ENCODE results near the gene MYOCOS.

Gene MYOCOS

GRCh38 chr1:171643156-171643555 lies 21.1 kb downstream of the MYOCOS start:
- Histone ChIP-seq H3K14ac (ENCODE audit: low read length) (no peak overlapping the region), H2AK5ac (ENCODE audit: low read depth, low read length) (peak overlapping the region; percentile 81), H2BK15ac (ENCODE audit: low read length) (no peak overlapping the region), H3K27ac (replicated peaks; ENCODE audit: low read length) (no peak overlapping the region), H2BK120ac (ENCODE audit: low read depth, low read length) (no peak overlapping the region), H3K79me1 (ENCODE audit: low read depth, low read length) (no peaks in the 10 kb centered on the region), H3K27me3 (ENCODE audit: control insufficient read depth in 3 of 3, insufficient read depth in 3 of 3, low read depth in 1 of 3, low read length in 3 of 3) (peaks cover 0 to 12% (median 0%) of the 10 kb centered on the region in 3 experiments), H4K8ac (ENCODE audit: low read depth, low read length) (no peak overlapping the region), H3K4me1 (ENCODE audit: control insufficient read depth in 2 of 2, insufficient read depth in 1 of 2, low read depth in 1 of 2, low read length in 2 of 2) (peaks cover 0 to 3% of the 10 kb centered on the region in 2 donors), H3K9me3 (replicated peaks in 1 of 2; ENCODE audit: control insufficient read depth in 2 of 2, insufficient read depth in 1 of 2, low read depth in 1 of 2, low read length in 2 of 2) (no peaks in the 10 kb centered on the region), H3K18ac (ENCODE audit: low read length) (peak overlapping the region; percentile 78), H2BK5ac (ENCODE audit: low read length) (no peak overlapping the region), H3K4me3 (ENCODE audit: low read length in 2 of 2) (no peak overlapping the region), H3K9ac (ENCODE audit: low read depth, low read length, poor library complexity) (no peak overlapping the region), H2AFZ (ENCODE audit: low read length) (no peak overlapping the region), H3K4me2 (ENCODE audit: insufficient read depth, low read length, poor library complexity, severe bottlenecking) (no peak overlapping the region), H3K23ac (ENCODE audit: low read depth, low read length, poor library complexity) (no peak overlapping the region), H3K36me3 (replicated peaks in 1 of 2; ENCODE audit: control insufficient read depth in 2 of 2, insufficient read depth in 2 of 2, low read length in 2 of 2) (no peaks in the 10 kb centered on the region), H2BK12ac (ENCODE audit: low read length) (no peak overlapping the region), H3K4ac (ENCODE audit: low read length) (no peak overlapping the region), H4K91ac (ENCODE audit: low read depth, low read length, poor library complexity) (no peak overlapping the region)
- WGBS, 2 donors (ENCODE audit: extremely low coverage in 2 of 2, insufficient read length in 2 of 2, insufficient replicate concordance in 1 of 2) = no CpG with 5 or more reads among the region's 8 CpGs
- DNase-seq (ENCODE audit: low spot score) = no peak

GRCh38 chr1:171644805-171645483 lies 22.9 kb downstream of the MYOCOS start:
- peak overlapping the region; percentile 87 for H2AFZ ChIP-seq (ENCODE audit: low read length)
- no peak overlapping the region for H3K4me2 ChIP-seq (ENCODE audit: insufficient read depth, low read length, poor library complexity, severe bottlenecking)
- peak overlapping the region; percentile 87 for H3K4ac ChIP-seq (ENCODE audit: low read length)
- H2BK5ac ChIP-seq (ENCODE audit: low read length) = no peak overlapping the region
- no CpG with 5 or more reads among the region's 15 CpGs for WGBS, 2 donors (ENCODE audit: extremely low coverage in 2 of 2, insufficient read length in 2 of 2, insufficient replicate concordance in 1 of 2)
- H3K23ac ChIP-seq (ENCODE audit: low read depth, low read length, poor library complexity) = peak overlapping the region; percentile 76
- H2BK15ac ChIP-seq (ENCODE audit: low read length) = peak overlapping the region; percentile 72
- H2AK5ac ChIP-seq (ENCODE audit: low read depth, low read length) = peak overlapping the region; percentile 56
- H3K27me3 ChIP-seq (ENCODE audit: control insufficient read depth in 3 of 3, insufficient read depth in 3 of 3, low read depth in 1 of 3, low read length in 3 of 3) = peaks cover 0 to 11% (median 0%) of the 10 kb centered on the region in 3 experiments
- DNase-seq (ENCODE audit: low spot score) = peak; percentile 85
- H3K9ac ChIP-seq (ENCODE audit: low read depth, low read length, poor library complexity) = no peak overlapping the region
- peaks cover 0 to 3% of the 10 kb centered on the region in 2 donors for H3K4me1 ChIP-seq (ENCODE audit: control insufficient read depth in 2 of 2, insufficient read depth in 1 of 2, low read depth in 1 of 2, low read length in 2 of 2)
- no peaks in the 10 kb centered on the region for H3K36me3 ChIP-seq (replicated peaks in 1 of 2; ENCODE audit: control insufficient read depth in 2 of 2, insufficient read depth in 2 of 2, low read length in 2 of 2)
- peak overlapping the region; percentile 64 for H2BK12ac ChIP-seq (ENCODE audit: low read length)
- peak overlapping the region; percentile 99 for H4K8ac ChIP-seq (ENCODE audit: low read depth, low read length)
- H3K27ac ChIP-seq (replicated peaks; ENCODE audit: low read length) = no peak overlapping the region
- no peak overlapping the region for H4K91ac ChIP-seq (ENCODE audit: low read depth, low read length, poor library complexity)
- peak overlapping the region in 1 of 2 donors; percentile 9 for H3K4me3 ChIP-seq (ENCODE audit: low read length in 2 of 2)
- peak overlapping the region; percentile 14 for H3K14ac ChIP-seq (ENCODE audit: low read length)
- H3K18ac ChIP-seq (ENCODE audit: low read length) = peak overlapping the region; percentile 92
- no peaks in the 10 kb centered on the region for H3K79me1 ChIP-seq (ENCODE audit: low read depth, low read length)
- H3K9me3 ChIP-seq (replicated peaks in 1 of 2; ENCODE audit: control insufficient read depth in 2 of 2, insufficient read depth in 1 of 2, low read depth in 1 of 2, low read length in 2 of 2) = no peaks in the 10 kb centered on the region
- H2BK120ac ChIP-seq (ENCODE audit: low read depth, low read length) = no peak overlapping the region

- Histone ChIP-seq H3K14ac (ENCODE audit: low read length) (no peak overlapping the region), H3K4me2 (ENCODE audit: insufficient read depth, low read length, poor library complexity, severe bottlenecking) (no peak overlapping the region), H3K27ac (replicated peaks; ENCODE audit: low read length) (no peak overlapping the region), H3K79me1 (ENCODE audit: low read depth, low read length) (no peaks in the 10 kb centered on the region), H3K23ac (ENCODE audit: low read depth, low read length, poor library complexity) (no peak overlapping the region), H2BK15ac (ENCODE audit: low read length) (peak overlapping the region; percentile 72), H3K27me3 (ENCODE audit: control insufficient read depth in 3 of 3, insufficient read depth in 3 of 3, low read depth in 1 of 3, low read length in 3 of 3) (peaks cover 0 to 11% (median 0%) of the 10 kb centered on the region in 3 experiments), H3K9ac (ENCODE audit: low read depth, low read length, poor library complexity) (no peak overlapping the region), H3K9me3 (replicated peaks in 1 of 2; ENCODE audit: control insufficient read depth in 2 of 2, insufficient read depth in 1 of 2, low read depth in 1 of 2, low read length in 2 of 2) (no peaks in the 10 kb centered on the region), H3K36me3 (replicated peaks in 1 of 2; ENCODE audit: control insufficient read depth in 2 of 2, insufficient read depth in 2 of 2, low read length in 2 of 2) (no peaks in the 10 kb centered on the region), H3K4me1 (ENCODE audit: control insufficient read depth in 2 of 2, insufficient read depth in 1 of 2, low read depth in 1 of 2, low read length in 2 of 2) (peaks cover 0 to 3% of the 10 kb centered on the region in 2 donors), H3K4me3 (ENCODE audit: low read length in 2 of 2) (no peak overlapping the region), H3K18ac (ENCODE audit: low read length) (no peak overlapping the region), H2AK5ac (ENCODE audit: low read depth, low read length) (no peak overlapping the region), H4K8ac (ENCODE audit: low read depth, low read length) (no peak overlapping the region), H2BK12ac (ENCODE audit: low read length) (no peak overlapping the region), H2BK5ac (ENCODE audit: low read length) (no peak overlapping the region), H4K91ac (ENCODE audit: low read depth, low read length, poor library complexity) (no peak overlapping the region), H2AFZ (ENCODE audit: low read length) (peak overlapping the region; percentile 87), H2BK120ac (ENCODE audit: low read depth, low read length) (no peak overlapping the region), H3K4ac (ENCODE audit: low read length) (no peak overlapping the region)
- no CpG with 5 or more reads among the region's 8 CpGs for WGBS, 2 donors (ENCODE audit: extremely low coverage in 2 of 2, insufficient read length in 2 of 2, insufficient replicate concordance in 1 of 2)
- no peak for DNase-seq (ENCODE audit: low spot score)
These were observed 23.7 kb downstream of the MYOCOS start for GRCh38 chr1:171645553-171646248.

- peaks cover 0 to 13% (median 0%) of the 10 kb centered on the region in 3 experiments for H3K27me3 ChIP-seq (ENCODE audit: control insufficient read depth in 3 of 3, insufficient read depth in 3 of 3, low read depth in 1 of 3, low read length in 3 of 3)
- WGBS, 2 donors (ENCODE audit: extremely low coverage in 2 of 2, insufficient read length in 2 of 2, insufficient replicate concordance in 1 of 2) = no CpG with 5 or more reads among the region's 1 CpG
- no peak overlapping the region for H4K8ac ChIP-seq (ENCODE audit: low read depth, low read length)
- peaks cover 0 to 3% of the 10 kb centered on the region in 2 donors for H3K4me1 ChIP-seq (ENCODE audit: control insufficient read depth in 2 of 2, insufficient read depth in 1 of 2, low read depth in 1 of 2, low read length in 2 of 2)
- H3K9me3 ChIP-seq (replicated peaks in 1 of 2; ENCODE audit: control insufficient read depth in 2 of 2, insufficient read depth in 1 of 2, low read depth in 1 of 2, low read length in 2 of 2) = no peaks in the 10 kb centered on the region
- H3K23ac ChIP-seq (ENCODE audit: low read depth, low read length, poor library complexity) = no peak overlapping the region
- no peak overlapping the region for H3K14ac ChIP-seq (ENCODE audit: low read length)
- no peak overlapping the region for H2BK120ac ChIP-seq (ENCODE audit: low read depth, low read length)
- H4K91ac ChIP-seq (ENCODE audit: low read depth, low read length, poor library complexity) = no peak overlapping the region
- H2BK15ac ChIP-seq (ENCODE audit: low read length) = no peak overlapping the region
- DNase-seq (ENCODE audit: low spot score) = no peak
- H3K27ac ChIP-seq (replicated peaks; ENCODE audit: low read length) = no peak overlapping the region
- no peak overlapping the region for H3K4me2 ChIP-seq (ENCODE audit: insufficient read depth, low read length, poor library complexity, severe bottlenecking)
- H2BK12ac ChIP-seq (ENCODE audit: low read length) = no peak overlapping the region
- no peaks in the 10 kb centered on the region for H3K79me1 ChIP-seq (ENCODE audit: low read depth, low read length)
- H2AK5ac ChIP-seq (ENCODE audit: low read depth, low read length) = no peak overlapping the region
- no peak overlapping the region for H2AFZ ChIP-seq (ENCODE audit: low read length)
- H3K4me3 ChIP-seq (ENCODE audit: low read length in 2 of 2) = no peak overlapping the region
- H3K18ac ChIP-seq (ENCODE audit: low read length) = no peak overlapping the region
- H2BK5ac ChIP-seq (ENCODE audit: low read length) = no peak overlapping the region
- no peaks in the 10 kb centered on the region for H3K36me3 ChIP-seq (replicated peaks in 1 of 2; ENCODE audit: control insufficient read depth in 2 of 2, insufficient read depth in 2 of 2, low read length in 2 of 2)
- H3K4ac ChIP-seq (ENCODE audit: low read length) = no peak overlapping the region
- no peak overlapping the region for H3K9ac ChIP-seq (ENCODE audit: low read depth, low read length, poor library complexity)
These were observed 24.2 kb downstream of the MYOCOS start for GRCh38 chr1:171646249-171646560.
